ENCODE measurements around the gene ANAPC7. TPM values are rescaled to one million over a fixed set of nuclear protein-coding genes. Genes with fewer than 3 reads are reported as not detected.

Gene ANAPC7
- total and polyA plus RNA-seq, 9 of the 15 experiments (the other 6 are each of a cell fraction or from before 2014, with no cell fraction given) = 46.7 to 158 (median 109) TPM

GRCh38 chr12:110444455-110444854 lies 40.9 kb upstream of the ANAPC7 start:
- BruUV-seq (replicated peaks) = no TSS peak
- Histone ChIP-seq H3K9me3 (replicated peaks; ENCODE audit: control insufficient read depth, insufficient read depth, low read depth, low read length) (no peaks in the 10 kb centered on the region), H3K36me3 (ENCODE audit: control insufficient read depth, insufficient read depth, low read length) (peaks cover 70% of the 10 kb centered on the region), H3K9me1 (ENCODE audit: control insufficient read depth, insufficient read depth, low read length) (no peaks in the 10 kb centered on the region), H2AFZ (ENCODE audit: low read depth, low read length) (no peak overlapping the region), H3K27ac (ENCODE audit: extremely low read depth, low read depth, low read length) (no peak overlapping the region), H3K27me3 (ENCODE audit: control insufficient read depth in 2 of 2, insufficient read depth in 2 of 2, low read length in 2 of 2) (no peaks in the 10 kb centered on the region), H3K79me2 (ENCODE audit: control insufficient read depth, insufficient read depth, low read length) (peaks cover 40% of the 10 kb centered on the region), H3K4me3 (no peak overlapping the region), H3K4me2 (ENCODE audit: insufficient read depth, low read length) (no peak overlapping the region), H3K9ac (ENCODE audit: insufficient read depth in 1 of 2, low read depth in 2 of 2, low read length in 2 of 2) (no peak overlapping the region), H4K20me1 (replicated peaks; ENCODE audit: control insufficient read depth, insufficient read depth, low read length) (no peaks in the 10 kb centered on the region), H3K4me1 (replicated peaks in 1 of 2; ENCODE audit: control insufficient read depth in 2 of 2, insufficient read depth in 2 of 2, low read length in 2 of 2) (peaks cover 0 to 6% of the 10 kb centered on the region in 2 experiments; a peak in 1 of 5 replicates)
- intact Hi-C loops (cut with micrococcal nuclease) = no loop called here
- no peak for ATAC-seq
- ChIA-PET POLR2A (interaction anchor here (0.6 kb wide), 1 partner anchor 77 kb away, joined by 3 read pairs; no protein-coding TSS in a partner anchor), CTCF (ENCODE audit: low intra/inter-chr PET ratio) (no interaction called here)
- DNase-seq (ENCODE audit: extremely low read depth in 1 of 4, low spot score in 3 of 4) = no peak
- 90% methylated on average over 3 of the region's 3 CpGs for WGBS (ENCODE audit: insufficient coverage, low coverage, missing lambda C conversion rate)
- TF ChIP-seq, protein P1, sequence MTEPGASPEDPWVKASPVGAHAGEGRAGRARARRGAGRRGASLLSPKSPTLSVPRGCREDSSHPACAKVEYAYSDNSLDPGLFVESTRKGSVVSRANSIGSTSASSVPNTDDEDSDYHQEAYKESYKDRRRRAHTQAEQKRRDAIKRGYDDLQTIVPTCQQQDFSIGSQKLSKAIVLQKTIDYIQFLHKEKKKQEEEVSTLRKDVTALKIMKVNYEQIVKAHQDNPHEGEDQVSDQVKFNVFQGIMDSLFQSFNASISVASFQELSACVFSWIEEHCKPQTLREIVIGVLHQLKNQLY (CRISPR knock-in tag; conservative IDR thresholded peaks at IDR 0.05) = no peak
- no peak for TF ChIP-seq CREM (IDR thresholded peaks at IDR 0.05; ENCODE audit: low read depth)
- FAIRE-seq = no peak
- in situ Hi-C loops (cut with MboI) = no loop called here

DNA sequence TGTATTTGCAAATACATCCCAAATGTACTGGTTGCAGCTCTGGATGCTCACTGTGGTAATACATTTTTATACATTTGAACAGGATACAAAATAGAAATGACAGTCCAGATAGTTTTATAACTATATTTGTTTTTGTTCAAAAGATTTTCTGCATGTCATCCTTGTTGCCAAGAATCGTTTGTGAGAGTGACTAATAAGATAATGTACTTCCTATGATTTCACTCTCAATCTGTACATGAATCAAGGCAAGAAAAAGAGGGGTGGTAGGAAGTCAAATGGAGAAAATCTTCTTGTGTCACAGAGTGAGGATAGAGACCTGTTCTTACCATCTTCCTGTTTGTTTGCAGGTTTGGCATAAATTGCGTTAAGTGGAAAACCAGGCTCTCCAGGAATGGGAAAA lies 32.7 kb upstream of the ANAPC7 start:
- 56% methylated on average over 2 of the region's 2 CpGs for WGBS (ENCODE audit: insufficient coverage, low coverage, missing lambda C conversion rate)
- BruUV-seq (replicated peaks) = TSS peak; percentile 29
- no peak overlapping the region for H2AFZ ChIP-seq (ENCODE audit: low read depth, low read length)
- no peak overlapping the region for H3K9ac ChIP-seq (ENCODE audit: insufficient read depth in 1 of 2, low read depth in 2 of 2, low read length in 2 of 2)
- ATAC-seq (no peak), DNase-seq (ENCODE audit: extremely low read depth in 1 of 4, low spot score in 3 of 4) (no peak), FAIRE-seq (no peak)
- no peak overlapping the region for H3K4me2 ChIP-seq (ENCODE audit: insufficient read depth, low read length)
- intact Hi-C loops (cut with micrococcal nuclease) (no loop called here), in situ Hi-C loops (cut with MboI) (no loop called here)
- no peaks in the 10 kb centered on the region for H3K9me3 ChIP-seq (replicated peaks; ENCODE audit: control insufficient read depth, insufficient read depth, low read depth, low read length)
- no peaks in the 10 kb centered on the region for H3K79me2 ChIP-seq (ENCODE audit: control insufficient read depth, insufficient read depth, low read length)
- H3K9me1 ChIP-seq (ENCODE audit: control insufficient read depth, insufficient read depth, low read length) = no peaks in the 10 kb centered on the region
- no peak overlapping the region for H3K27ac ChIP-seq (ENCODE audit: extremely low read depth, low read depth, low read length)
- ChIA-PET CTCF (ENCODE audit: low intra/inter-chr PET ratio) (no interaction called here), POLR2A (no interaction called here)
- H3K4me1 ChIP-seq (replicated peaks in 1 of 2; ENCODE audit: control insufficient read depth in 2 of 2, insufficient read depth in 2 of 2, low read length in 2 of 2) = no peaks in the 10 kb centered on the region; a peak in 1 of 5 replicates
- H4K20me1 ChIP-seq (replicated peaks; ENCODE audit: control insufficient read depth, insufficient read depth, low read length) = no peaks in the 10 kb centered on the region
- no peaks in the 10 kb centered on the region for H3K27me3 ChIP-seq (ENCODE audit: control insufficient read depth in 2 of 2, insufficient read depth in 2 of 2, low read length in 2 of 2)
- TF ChIP-seq KDM1A (IDR thresholded peaks at IDR 0.05) (peak in 1 of 2 experiments; percentile 41; a peak in 1 of 4 replicates), EP300 (IDR thresholded peaks at IDR 0.05; ENCODE audit: low read length) (no peak), ZNF224 (CRISPR knock-in tag; IDR thresholded peaks at IDR 0.05) (no peak), CCNT2 (IDR thresholded peaks at IDR 0.05; ENCODE audit: borderline replicate concordance, extremely low read depth, insufficient read length, low read depth, low read length) (no peak), CBX2 (IDR thresholded peaks at IDR 0.05; ENCODE audit: insufficient read depth, low read length, poor library complexity, severe bottlenecking) (no peak), MAFG (tag; conservative IDR thresholded peaks at IDR 0.05) (0 out of 2 replicates have a peak, but pooled peaks have one; percentile 31), ZNF316 (IDR thresholded peaks at IDR 0.05) (0 out of 2 replicates have a peak, but pooled peaks have one; percentile 10), ZNF445 (CRISPR knock-in tag; IDR thresholded peaks at IDR 0.05; ENCODE audit: low read depth) (no peak), PKNOX1 (IDR thresholded peaks at IDR 0.05) (no peak), TAF7 (tag; IDR thresholded peaks at IDR 0.05) (no peak)
- TF ChIP-seq, protein P2, sequence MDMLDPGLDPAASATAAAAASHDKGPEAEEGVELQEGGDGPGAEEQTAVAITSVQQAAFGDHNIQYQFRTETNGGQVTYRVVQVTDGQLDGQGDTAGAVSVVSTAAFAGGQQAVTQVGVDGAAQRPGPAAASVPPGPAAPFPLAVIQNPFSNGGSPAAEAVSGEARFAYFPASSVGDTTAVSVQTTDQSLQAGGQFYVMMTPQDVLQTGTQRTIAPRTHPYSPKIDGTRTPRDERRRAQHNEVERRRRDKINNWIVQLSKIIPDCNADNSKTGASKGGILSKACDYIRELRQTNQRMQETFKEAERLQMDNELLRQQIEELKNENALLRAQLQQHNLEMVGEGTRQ (CRISPR knock-in tag; IDR thresholded peaks at IDR 0.05) = no peak
- peaks cover 52% of the 10 kb centered on the region; the same call in 2 of the 3 replicates for H3K36me3 ChIP-seq (ENCODE audit: control insufficient read depth, insufficient read depth, low read length)
- H3K4me3 ChIP-seq = no peak overlapping the region
